ENCODE results near the gene LRRIQ3. TPM values are rescaled to one million over a fixed set of nuclear protein-coding genes. Genes with fewer than 3 reads are reported as not detected.

LRRIQ3 gene
- total and polyA plus RNA-seq, 10 of the 15 experiments (the other 5 are each of a cell fraction or from before 2014, with no cell fraction given) = 1.1 to 5.1 (median 2.7) TPM

DNA sequence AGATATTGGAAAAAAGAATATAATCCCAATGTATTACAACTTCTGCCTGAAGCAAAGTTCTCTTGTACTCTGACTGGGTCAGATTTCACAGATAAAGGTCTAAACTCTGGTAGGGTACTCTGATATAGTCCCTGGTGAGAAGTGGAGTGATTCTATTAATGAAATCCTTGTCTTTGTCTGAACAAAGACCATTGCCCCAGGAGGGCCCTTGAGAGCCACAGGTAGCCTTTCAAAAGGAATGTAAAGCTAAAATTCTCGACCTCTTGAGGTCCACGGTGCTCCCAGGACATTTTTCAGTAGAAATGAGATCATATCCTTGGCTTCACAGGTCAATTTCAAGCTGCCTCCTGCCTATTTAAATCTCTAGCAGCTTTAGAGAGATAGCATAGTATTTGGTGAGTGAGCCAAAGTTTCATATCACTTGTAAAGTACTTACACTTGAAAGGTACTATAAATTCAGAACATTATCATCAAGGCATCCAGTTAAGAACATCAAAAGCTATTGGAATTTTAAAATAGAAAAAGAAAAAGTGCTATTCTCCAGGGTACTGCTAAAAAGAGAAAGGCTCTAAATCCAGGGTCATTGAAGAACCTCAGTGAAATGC is 47.3 kb upstream of the LRRIQ3 start:
- ATAC-seq (no peak), DNase-seq (ENCODE audit: low read depth, low spot score) (no peak), FAIRE-seq (no peak)
- CTCF ChIA-PET = no interaction called here
- Histone ChIP-seq H3K27ac (ENCODE audit: control insufficient read depth, insufficient read depth) (no peak overlapping the region), H2AFZ (ENCODE audit: control insufficient read depth, low read depth, low read length) (no peak overlapping the region), H4K20me1 (ENCODE audit: control insufficient read depth, insufficient read depth) (no peaks in the 10 kb centered on the region), H3K79me2 (ENCODE audit: control insufficient read depth, insufficient read depth, low read length) (no peaks in the 10 kb centered on the region), H3K4me2 (ENCODE audit: control insufficient read depth, insufficient read depth) (no peak overlapping the region), H3K4me1 (ENCODE audit: control insufficient read depth, insufficient read depth, low read length) (no peaks in the 10 kb centered on the region), H3K9me3 (replicated peaks; ENCODE audit: control insufficient read depth, insufficient read depth, low read length) (no peaks in the 10 kb centered on the region), H3K27me3 (replicated peaks in 1 of 2; ENCODE audit: control insufficient read depth in 2 of 2, insufficient read depth in 2 of 2, low read length in 1 of 2) (no peaks in the 10 kb centered on the region), H3K36me3 (ENCODE audit: control insufficient read depth in 2 of 2, insufficient read depth in 2 of 2, low read length in 1 of 2) (no peaks in the 10 kb centered on the region), H3K9ac (ENCODE audit: control insufficient read depth, insufficient read depth, low read length) (no peak overlapping the region), H3K4me3 (no peak overlapping the region)
- intact Hi-C loops (cut with micrococcal nuclease; ENCODE audit: unreplicated experiment) (no loop called here), in situ Hi-C loops (cut with MboI) (no loop called here)
- 6% methylated on average over 2 of the region's 2 CpGs for WGBS (ENCODE audit: insufficient coverage, insufficient replicate concordance, low lambda C conversion rate, missing lambda C conversion rate)
- POLR2A ChIA-PET = no interaction called here
- RAD21 ChIA-PET (ENCODE audit: unreplicated experiment) = no interaction called here
- TF ChIP-seq MXI1 (IDR thresholded peaks at IDR 0.05; ENCODE audit: low read depth, low read length) = no peak
- TF ChIP-seq, protein P1, sequence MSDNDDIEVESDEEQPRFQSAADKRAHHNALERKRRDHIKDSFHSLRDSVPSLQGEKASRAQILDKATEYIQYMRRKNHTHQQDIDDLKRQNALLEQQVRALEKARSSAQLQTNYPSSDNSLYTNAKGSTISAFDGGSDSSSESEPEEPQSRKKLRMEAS (IDR thresholded peaks at IDR 0.05; ENCODE audit: low read depth, low read length) = no peak
- TF ChIP-seq, protein P2, sequence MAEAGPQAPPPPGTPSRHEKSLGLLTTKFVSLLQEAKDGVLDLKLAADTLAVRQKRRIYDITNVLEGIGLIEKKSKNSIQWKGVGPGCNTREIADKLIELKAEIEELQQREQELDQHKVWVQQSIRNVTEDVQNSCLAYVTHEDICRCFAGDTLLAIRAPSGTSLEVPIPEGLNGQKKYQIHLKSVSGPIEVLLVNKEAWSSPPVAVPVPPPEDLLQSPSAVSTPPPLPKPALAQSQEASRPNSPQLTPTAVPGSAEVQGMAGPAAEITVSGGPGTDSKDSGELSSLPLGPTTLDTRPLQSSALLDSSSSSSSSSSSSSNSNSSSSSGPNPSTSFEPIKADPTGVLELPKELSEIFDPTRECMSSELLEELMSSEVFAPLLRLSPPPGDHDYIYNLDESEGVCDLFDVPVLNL (IDR thresholded peaks at IDR 0.05; ENCODE audit: low read depth, low read length) = no peak
- TF ChIP-seq, protein P3, sequence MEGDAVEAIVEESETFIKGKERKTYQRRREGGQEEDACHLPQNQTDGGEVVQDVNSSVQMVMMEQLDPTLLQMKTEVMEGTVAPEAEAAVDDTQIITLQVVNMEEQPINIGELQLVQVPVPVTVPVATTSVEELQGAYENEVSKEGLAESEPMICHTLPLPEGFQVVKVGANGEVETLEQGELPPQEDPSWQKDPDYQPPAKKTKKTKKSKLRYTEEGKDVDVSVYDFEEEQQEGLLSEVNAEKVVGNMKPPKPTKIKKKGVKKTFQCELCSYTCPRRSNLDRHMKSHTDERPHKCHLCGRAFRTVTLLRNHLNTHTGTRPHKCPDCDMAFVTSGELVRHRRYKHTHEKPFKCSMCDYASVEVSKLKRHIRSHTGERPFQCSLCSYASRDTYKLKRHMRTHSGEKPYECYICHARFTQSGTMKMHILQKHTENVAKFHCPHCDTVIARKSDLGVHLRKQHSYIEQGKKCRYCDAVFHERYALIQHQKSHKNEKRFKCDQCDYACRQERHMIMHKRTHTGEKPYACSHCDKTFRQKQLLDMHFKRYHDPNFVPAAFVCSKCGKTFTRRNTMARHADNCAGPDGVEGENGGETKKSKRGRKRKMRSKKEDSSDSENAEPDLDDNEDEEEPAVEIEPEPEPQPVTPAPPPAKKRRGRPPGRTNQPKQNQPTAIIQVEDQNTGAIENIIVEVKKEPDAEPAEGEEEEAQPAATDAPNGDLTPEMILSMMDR (IDR thresholded peaks at IDR 0.05 in 2 of 3, conservative IDR thresholded peaks at IDR 0.05 in 1 of 3; ENCODE audit: control insufficient read depth in 2 of 3, extremely low read depth in 1 of 3, insufficient read depth in 1 of 3, low read depth in 3 of 3, low read length in 3 of 3) = no peak
- no peak for TF ChIP-seq POLR2A (IDR thresholded peaks at IDR 0.05; ENCODE audit: low read depth, low read length)
- SMC1A ChIA-PET (ENCODE audit: uncharacterized antibody, unreplicated experiment) = no interaction called here
- no TSS peak for BruUV-seq (replicated peaks)
